H1 (cell line): Measurements from ENCODE around the gene SLC25A53. TPM values are rescaled to one million over a fixed set of nuclear protein-coding genes. Genes with fewer than 3 reads are reported as not detected.

Experiments
- BRCA1 ChIP-seq: IDR thresholded peaks from 2 replicates; pipeline ENCODE4 v1.6.1; 2012; ENCODE audit warnings: low read depth, low read length, improper control_type of control experiment
- HDAC6 ChIP-seq: IDR thresholded peaks from one replicate; pipeline ENCODE4 v1.7.1; 2012; ENCODE audit warnings: low read depth, mild to moderate bottlenecking, inconsistent platforms, low read length, moderate library complexity
- JUND ChIP-seq: IDR thresholded peaks from 2 replicates; pipeline ENCODE4 v1.6.1; 2011; ENCODE audit warnings: mild to moderate bottlenecking, improper control_type of control experiment, low read length
- NRF1 ChIP-seq: IDR thresholded peaks from 2 replicates; pipeline ENCODE4 v1.6.1; 2011; ENCODE audit warnings: mild to moderate bottlenecking, low read depth, low read length, improper control_type of control experiment
- POU5F1 ChIP-seq: IDR thresholded peaks from 2 replicates; pipeline ENCODE4 v1.6.1; 2011; ENCODE audit warnings: low read depth, mild to moderate bottlenecking, low read length, moderate library complexity
- RXRA ChIP-seq: IDR thresholded peaks from 2 replicates; pipeline ENCODE4 v1.6.1; 2011; ENCODE audit warnings: low read depth, mild to moderate bottlenecking, low read length, moderate library complexity; ENCODE audit not compliant: insufficient read depth
- SRF ChIP-seq: IDR thresholded peaks from 2 replicates; pipeline ENCODE4 v1.6.1; 2011; ENCODE audit warnings: mild to moderate bottlenecking, low read depth, low read length, moderate library complexity
- TCF12 ChIP-seq: IDR thresholded peaks from 2 replicates; pipeline ENCODE4 v1.6.1; 2011; ENCODE audit warnings: low read depth, mild to moderate bottlenecking, low read length
- YY1 ChIP-seq: IDR thresholded peaks from 2 replicates; pipeline ENCODE4 v1.6.1; 2011; ENCODE audit warnings: low read depth, mild to moderate bottlenecking, low read length
- polyA plus RNA-seq, 7 experiments: library from polyadenylated mRNA; depleted of rRNA in 3 of 7; stranded (reverse) in 5 of 7; unstranded in 2 of 7; fragments of >200 nt in 5 of 7; fragments of 200-250 nt in 2 of 7; gene quantifications; 1 replicate in 5 of 7; 2 replicates in 1 of 7; 4 replicates in 1 of 7; pipeline versions ENCODE4 v1.2.1 to v1.2.3, GENCODE V29; 2011 to 2013; ENCODE audit warnings: missing spikeins in 2 of 7, mixed read lengths in 2 of 7
- total RNA-seq: library from RNA; stranded (reverse); fragmentation: NEBNext Ultra II Directional; extraction: Animal tissue kit (Norgen Biotek cat#: 25700); gene quantifications from 2 replicates; pipeline ENCODE4 v1.2.1, GENCODE V29; 2021

The SLC25A53 gene
- total and polyA plus RNA-seq, 2 of the 8 experiments (the other 6 are each of a cell fraction or from before 2014, with no cell fraction given), result 2.4 to 4.2 TPM

GRCh38 chrX:104085919-104086318 lies 70.9 kb downstream of the SLC25A53 start (continued):
- TF ChIP-seq NRF1 (no peak), POU5F1 (no peak), JUND (no peak), BRCA1 (no peak), HDAC6 (no peak), YY1 (no peak), RXRA (no peak), TCF12 (no peak), SRF (no peak)
